Stimulated activated CD4-positive, alpha-beta T cell treated with anti-CD3 and anti-CD28 coated beads, Interleukin-1b, Interleukin-23, amount 100 ng/mL, for 4 hours (primary cell): ENCODE results near the gene ANAPC2.

ENCODE experiments used
- DNase-seq, 2 donors: peaks; one replicate each; pipeline ENCODE4 v3.0.0-alpha.2; 2020; ENCODE audit warnings: low read depth in 2 of 2

The ANAPC2 gene

DNA sequence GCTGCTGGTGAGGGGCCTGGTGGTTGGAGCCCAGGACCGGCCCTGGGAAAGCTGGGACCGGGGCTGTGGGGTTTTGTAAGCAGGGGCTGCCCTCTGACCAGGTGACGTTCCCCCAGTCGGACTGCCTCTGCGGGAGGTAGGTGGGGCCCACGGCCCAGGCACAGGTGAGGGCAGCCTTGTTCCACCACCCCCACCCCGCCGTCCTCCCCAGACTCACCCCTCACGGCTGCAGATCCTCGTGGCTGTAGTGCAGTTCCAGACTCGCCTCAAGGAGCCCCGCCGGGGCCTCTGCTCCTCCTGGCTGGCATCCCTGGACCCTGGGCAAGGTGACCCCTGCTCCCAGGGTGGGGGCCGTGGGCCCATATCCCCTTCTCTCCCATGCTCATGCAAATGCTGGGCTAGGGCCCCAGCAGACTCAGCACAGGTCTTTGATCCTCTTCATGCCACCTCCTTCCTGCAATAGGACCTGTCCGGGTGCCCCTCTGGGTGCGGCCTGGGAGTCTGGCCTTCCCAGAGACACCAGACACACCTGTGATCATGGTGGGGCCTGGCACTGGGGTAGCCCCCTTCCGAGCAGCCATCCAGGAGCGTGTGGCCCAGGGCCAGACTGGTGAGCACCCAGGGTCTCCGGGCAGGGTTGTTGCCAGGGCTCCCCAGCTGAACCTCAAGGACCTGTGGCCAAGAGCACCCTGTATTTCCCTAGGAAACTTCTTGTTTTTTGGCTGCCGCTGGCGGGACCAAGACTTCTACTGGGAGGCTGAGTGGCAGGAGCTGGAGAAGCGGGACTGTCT is 27.0 kb upstream of the ANAPC2 start:
- no peak for DNase-seq

DNA sequence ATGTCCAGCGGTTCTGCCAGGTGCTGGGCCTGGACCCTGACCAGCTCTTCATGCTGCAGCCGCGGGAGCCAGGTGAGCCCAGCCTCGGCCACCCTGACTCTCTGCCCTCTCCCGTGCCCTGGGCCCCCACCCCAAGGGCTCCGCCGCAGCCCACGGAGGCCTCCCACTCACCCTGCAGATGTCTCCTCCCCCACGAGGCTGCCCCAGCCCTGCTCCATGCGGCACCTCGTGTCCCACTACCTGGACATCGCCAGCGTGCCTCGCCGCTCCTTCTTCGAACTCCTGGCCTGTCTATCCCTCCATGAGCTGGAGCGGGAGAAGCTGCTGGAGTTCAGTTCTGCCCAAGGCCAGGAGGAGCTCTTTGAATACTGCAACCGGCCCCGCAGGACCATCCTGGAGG is 26.3 kb upstream of the ANAPC2 start:
- no peak for DNase-seq

DNA sequence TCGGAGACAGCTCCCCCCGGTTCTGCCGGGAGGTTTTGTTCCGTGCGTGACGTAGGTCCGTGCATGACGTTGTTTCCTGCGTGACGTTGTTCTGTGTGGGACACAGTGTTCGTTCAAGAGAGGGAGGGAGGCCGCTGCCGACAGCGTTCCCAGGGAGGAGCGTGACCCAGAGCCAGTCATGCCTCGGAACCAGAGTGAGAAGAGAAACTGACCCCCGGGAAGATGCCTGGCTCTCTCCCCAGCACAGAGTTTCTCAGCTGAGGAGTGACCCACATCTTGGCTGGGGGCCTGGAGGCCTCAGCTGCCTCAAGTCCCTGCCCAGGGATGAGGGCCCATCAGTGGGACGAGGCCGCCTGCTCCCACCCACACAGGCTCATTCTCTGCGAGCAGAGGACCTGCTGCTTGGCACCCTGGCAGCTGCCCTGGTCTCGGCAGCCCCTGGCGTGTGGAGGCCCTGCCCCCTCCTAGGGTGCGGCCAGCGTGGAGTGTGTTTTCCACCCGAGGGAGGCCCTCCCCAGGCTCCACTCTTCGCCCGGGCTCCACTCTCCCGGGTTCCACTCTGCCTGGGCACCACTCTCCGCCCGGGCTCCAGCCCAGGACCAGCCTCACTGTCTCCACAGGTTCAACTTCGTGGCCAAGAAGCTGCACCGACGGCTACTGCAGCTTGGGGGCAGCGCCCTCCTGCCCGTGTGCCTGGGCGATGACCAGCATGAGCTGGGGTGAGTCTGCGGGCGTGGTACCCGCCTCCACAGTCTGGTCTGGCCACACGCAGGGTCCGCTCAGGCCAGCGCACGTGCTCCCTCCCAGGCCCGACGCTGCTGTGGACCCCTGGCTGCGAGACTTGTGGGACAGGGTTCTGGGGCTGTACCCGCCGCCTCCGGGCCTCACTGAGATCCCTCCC is 25.1 kb upstream of the ANAPC2 start:
- DNase-seq: no peak

DNA sequence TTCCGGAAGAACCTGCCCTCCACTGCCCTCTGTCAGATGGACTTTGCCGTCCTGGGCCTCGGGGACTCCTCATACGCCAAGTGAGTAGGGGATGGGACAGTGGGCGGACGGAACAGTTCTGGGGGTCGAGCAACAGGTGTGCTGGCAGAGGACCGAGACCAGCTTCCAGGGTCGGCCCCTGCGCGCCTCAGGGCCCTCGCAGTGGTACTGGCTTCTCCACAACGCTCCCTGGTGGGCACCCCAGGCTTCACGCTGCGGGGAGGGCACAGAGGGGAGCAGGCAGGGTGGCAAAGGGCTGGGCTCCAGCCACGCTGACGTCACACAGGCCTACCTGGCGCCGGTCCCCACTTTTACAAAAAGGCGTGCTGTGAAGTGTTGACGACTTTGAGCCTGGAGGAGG is 24.2 kb upstream of the ANAPC2 start:
- DNase-seq: no peak

DNA sequence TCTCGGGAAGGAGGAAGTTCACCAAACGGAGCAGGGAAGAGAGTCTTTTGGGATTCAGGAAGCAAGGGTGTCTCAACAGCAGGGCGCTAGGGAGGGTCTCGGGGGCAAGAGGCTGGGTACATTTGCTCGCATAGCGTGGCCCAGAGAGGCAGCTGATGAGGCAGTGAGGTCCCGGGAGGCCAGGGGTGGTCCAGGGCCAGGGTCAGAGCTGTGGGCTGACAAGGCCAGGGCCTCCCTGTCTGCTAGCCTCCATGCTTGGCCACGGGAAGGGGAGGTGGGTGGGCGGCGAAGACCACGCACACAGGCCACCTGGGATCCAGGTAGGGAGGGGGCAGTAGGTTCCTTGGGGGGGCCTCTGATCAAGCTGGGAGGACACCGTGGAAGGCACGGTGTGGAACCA is 23.2 kb upstream of the ANAPC2 start:
- no peak for DNase-seq

DNA sequence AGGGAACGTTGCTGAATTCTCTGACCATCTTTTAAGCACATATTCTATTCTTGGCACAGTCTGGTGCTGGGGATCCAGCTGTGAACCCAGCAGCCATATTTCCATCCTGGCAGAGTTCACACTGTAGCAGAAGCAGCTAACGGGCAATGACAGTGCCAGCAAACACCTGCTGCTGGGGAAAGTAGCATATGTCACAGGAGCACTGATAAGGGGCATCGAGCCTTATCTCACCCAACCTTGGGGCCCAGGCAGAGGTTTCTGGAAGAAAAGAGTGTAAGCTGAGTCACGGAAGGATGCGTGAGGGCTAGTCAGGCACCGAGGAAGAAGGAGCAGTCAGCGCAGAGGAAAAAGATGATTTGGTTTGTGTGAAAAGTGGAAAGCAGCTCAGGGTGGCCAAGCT is 18.2 kb upstream of the ANAPC2 start:
- DNase-seq: no peak

DNA sequence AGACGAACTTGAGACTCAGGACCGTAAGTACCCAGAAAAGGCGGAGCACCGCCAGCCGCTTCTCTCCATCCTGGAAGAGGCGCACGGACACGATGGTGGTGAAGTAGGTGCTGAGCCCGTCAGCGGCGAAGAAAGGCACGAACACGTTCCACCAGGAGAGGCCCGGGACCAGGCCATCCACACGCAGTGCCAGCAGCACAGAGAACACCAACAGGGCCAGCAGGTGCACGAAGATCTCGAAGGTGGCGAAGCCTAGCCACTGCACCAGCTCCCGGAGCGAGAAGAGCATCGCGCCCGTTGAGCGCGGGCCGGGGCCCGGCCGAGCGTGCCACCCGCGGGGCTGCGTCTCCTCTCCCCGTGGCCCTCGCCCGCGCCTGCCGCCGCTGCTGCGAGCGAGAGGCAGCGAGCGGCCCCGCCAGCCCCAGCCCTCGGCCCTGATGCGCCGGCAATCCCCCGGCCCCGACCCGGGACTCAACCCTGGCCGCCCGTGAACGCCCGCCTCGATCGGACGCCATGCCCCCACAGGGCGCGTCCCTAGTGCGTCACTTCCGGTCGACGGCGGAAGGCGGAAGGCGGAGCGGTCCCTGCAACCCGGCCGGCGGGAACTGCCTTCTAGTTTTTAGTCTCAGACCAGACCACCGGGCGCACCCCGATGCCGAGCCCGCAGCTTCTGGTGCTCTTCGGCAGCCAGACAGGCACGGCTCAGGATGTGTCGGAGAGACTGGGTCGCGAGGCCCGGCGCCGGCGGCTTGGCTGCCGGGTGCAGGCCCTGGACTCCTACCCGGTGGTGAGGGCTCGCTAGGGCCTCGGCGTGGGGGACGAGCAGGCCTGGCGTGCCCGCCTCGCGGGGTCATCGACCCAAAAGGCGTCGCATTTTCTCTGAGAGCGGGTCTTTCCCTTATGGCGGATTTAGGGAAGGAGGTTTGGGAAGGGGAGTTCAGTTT is 17.0 kb upstream of the ANAPC2 start, which contains the start of the genes NDOR1 and TMEM203:
TSS of gene NDOR1 (plus strand) at position 575 of the 944 bp plus-strand sequence. CDS start at position 653, 78 bp downstream.
TSS of gene TMEM203 (minus strand) at position 523 of the 944 bp plus-strand sequence. CDS start at position 289, 234 bp downstream.
- DNase-seq: peak; percentile 84 to 93

DNA sequence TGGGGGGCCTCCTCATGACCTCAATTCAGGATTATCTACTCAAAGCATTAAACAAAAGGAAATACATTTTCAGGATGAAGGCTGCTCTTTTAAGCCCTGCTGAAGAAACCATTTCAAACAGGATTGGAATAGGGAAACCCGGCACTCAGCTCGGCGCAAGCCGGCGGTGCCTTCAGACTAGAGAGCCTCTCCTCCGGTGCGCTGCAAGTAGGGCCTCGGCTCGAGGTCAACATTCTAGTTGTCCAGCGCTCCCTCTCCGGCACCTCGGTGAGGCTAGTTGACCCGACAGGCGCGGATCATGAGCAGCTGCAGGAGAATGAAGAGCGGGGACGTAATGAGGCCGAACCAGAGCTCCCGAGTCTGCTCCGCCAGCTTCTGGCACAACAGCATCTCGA is 16.4 kb upstream of the ANAPC2 start:
- no peak for DNase-seq

DNA sequence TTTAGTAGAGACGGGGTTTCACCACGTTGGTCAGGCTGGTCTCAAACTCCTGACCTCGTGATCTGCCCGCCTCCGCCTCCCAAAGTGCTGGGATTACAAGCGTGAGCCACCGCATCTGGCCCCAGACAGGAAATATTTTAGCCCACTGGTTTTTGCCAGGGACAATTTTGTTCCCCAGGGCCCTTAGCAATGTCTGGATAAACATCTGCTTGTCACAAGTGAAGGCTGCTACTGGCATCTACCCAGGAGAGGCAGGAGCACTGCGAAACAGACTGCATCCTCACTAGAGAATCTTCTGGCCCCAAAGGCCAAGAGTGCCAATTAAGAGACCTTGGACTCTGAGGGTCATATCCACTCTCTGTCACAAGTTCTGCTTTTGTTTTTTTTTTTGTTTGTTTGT is 14.6 kb upstream of the ANAPC2 start:
- DNase-seq: no peak

DNA sequence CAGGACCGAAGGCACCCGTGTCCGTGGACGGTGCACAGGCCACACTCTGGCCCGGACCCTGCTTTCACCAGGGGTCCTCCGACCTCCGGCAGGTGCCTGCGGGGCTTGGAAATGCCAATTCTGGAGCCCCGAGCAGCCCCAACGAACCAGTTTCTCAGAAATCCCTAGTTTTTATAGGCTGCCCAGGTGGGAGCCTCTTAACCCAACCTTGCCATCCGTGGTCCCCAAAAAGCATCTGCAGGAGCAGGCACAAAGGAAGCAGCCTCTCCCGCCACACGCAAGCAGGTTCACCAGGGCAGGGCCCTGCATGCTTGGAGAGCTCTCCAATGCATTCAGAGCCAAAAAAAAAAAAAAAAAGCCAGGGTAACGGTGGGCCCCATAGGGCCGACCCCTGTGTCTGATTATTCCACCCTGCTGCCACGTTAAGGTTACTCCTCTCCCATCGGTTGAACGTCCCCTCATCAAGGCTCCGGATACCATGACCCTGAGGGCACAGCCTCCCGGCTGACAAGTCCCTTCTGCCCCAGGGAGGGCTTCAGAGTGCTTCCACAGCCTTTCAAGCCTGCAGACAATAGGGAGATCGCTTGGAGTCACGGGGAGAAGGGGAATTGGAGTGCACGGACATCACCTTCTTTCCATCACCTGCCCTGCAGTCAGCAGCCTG is 13.0 kb upstream of the ANAPC2 start:
- DNase-seq: no peak

DNA sequence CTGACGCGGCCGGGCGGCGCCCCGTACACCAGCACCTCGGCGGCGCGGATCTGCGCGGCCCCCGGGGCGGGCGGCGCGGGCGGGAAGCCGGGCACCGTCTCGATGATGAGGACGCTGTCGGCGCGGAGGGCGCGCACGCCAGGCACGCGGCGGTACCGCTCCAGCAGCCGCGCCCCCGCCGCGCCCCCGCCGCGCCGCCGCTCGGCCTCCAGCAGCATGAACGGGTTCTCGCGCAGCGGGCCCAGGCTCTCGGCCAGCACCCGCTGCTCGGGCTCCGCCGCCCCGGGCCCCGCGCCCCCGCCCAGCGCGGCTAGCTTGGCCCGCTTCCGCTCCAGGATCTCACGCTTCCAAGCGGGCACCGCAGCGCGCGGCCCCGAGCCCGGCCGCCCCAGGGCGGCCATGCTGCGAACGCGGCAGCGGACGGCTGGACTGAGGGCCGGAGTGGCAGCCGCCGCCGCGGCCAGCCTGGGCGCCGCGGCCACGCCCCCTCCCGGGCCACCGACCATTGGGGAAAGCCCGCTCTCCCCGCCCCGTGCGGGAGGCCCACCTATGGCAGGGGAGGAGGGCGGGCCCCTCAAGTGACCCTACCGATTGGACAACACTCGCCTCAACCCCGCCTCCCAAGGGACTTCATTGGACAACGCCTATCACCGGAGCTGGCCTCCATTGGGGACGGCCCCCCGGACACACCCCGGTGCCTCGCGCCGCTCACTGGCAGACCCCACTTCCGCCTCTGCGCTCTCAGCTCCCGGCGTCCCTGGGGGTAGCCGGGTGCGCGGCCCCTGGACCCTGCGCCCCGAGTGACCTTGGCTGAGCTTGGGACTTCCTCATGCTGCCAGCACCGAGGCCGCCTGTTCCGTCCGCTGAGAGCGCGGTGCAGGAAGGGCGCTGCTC is 12.2 kb upstream of the ANAPC2 start, which contains the start of gene TPRN:
TSS of gene TPRN (minus strand) at position 431 of the 894 bp plus-strand sequence. CDS start at position 401, 30 bp downstream.
- peak; percentile 95 to 96 for DNase-seq

DNA sequence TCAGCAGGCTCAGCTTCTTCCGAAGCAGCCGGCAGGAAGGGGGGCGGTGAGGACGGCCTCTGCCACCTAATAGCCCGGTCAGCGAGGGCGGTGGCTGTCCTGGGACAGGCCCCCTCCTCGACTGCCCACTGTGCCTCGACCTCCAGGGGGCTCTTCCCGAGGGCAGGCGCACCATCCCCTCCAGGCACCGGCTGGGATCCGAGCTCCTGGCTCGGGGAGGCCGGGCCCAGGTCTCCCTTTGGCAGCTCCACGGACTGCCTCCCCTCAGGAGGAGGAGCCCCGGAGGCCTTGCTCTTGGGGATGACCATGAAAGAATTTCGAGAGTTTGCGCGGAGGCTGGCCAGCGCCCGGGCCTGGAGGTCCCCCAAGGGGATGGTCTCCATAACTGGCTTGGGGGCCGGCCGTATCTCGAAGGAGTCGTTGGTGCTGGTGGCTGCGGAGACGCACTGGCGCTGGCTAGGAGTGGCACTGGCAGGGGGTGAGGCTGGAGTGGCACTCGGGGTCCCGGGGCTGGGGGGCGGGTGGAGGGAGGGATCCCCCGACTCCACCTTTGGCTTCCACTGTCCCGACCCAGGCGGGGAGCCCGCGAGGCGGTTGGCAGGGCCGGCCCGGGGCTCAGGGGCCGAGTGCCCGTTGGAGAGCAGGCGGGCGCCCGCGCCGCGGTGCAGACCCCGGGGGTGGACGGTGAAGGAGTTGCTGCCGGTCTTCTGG is 11.2 kb upstream of the ANAPC2 start:
- DNase-seq: no peak

DNA sequence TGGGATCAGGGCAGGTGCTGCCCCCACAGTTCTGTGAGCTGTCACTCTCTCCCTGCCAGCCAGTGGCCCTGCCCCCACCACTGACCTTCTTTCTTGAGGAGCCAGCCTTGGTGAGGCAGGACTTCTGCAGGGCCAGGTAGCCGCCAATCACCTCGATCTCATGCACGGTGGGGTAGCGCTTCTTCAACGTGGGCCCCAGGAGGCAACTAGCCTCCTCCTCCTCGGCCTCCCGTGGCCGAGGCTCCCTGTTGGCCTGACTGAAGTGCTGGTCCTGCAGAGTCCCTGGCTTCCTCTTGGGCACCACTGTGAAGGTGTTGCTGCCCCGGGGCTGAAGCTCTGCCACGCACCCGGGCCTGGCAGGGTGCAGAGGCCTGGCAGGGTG is 10.5 kb upstream of the ANAPC2 start:
- no peak for DNase-seq

DNA sequence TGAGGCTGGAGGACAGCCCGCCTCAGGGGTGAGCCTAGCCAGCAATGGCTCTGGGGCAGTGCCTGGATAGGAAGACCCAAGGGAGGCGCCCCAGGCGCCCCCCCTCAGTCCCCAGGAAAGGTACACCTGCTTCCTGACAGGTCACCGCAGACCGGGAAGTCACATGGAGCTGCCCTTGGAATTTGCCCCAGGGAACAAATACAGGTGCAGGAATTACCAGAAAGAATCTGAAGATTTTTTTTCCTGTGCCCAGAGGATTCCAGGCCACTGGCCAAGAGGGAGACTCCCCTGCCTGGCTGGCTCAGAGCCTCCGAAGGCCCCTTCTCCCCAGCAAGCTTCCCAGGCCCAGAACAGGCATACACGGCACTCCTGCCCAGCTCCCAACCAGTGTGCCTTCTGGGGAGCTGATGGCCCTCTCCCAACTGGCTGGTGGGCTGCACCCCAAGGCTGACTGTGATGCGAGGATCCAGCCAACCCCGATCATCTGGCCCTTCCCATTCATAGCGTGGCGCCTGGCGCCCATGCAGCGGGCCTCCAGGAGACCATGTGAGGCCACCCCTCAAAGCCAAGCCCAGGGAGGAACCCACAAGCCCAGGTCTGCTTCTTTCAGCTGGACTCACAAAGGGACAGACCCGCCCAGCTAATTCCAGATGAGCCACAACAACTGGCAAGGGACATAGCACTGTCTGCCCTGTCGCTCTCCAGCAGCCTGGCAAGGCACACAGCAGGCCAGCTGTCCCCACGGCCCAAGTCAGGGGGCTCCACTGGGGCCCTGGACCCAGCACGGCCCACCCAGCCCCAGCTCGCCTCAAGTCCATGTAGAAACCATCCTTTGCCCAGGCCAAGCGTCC is 9.9 kb upstream of the ANAPC2 start:
- no peak for DNase-seq

DNA sequence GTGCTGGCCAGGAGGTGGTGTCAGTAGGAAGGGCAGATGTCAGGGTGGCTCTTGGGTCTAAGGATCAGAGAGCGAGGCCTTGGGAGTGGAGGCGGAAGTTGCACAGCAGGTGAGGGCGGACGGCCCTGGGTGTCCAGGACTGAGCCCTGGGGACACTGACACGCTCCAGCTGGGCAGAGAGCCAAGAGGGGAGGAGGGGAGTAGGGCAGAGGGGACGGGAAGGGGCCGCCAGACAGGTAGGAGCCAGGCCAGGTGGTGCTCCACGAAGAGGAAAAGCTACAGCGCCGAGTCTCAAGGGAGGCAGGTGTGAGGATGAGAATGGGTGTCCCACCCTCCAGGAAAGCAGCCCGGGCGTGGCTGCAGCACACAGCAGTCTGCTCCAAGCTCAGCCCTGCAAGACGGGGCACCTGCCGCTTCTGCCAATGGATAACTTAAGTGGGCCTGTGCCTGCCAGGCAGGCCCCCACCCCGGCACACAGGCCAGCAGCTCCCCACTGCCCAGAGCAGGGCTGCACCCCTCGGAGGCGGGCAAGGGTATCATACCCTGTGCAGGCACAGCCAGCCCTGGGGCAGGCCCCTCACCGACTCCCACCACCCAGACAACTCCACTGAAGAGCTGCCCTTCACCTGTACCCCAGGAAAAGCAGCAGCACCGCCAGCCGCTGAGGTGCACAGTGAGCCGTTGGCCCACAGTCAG is 7.3 kb upstream of the ANAPC2 start:
- DNase-seq: no peak

DNA sequence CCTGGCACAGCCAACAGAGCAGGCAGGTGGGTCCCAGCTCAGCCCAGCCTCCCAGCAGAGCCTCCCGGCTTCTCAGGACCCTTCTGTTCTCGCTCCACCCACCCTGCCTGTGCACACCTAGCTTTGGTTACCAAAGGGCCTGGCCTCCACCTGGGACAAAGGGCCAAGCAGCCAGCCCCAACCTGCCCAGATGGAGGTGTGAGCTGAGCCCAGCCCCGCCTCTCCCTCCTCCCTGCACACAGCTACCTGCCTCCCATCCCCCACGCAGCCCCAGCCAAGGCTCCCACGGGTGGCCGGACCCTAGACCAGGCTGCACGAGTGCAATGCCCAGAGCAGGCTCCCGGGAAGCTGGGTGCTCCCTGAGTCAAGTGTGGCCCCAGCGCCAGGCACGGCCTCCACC is 6.5 kb upstream of the ANAPC2 start:
- DNase-seq: no peak

DNA sequence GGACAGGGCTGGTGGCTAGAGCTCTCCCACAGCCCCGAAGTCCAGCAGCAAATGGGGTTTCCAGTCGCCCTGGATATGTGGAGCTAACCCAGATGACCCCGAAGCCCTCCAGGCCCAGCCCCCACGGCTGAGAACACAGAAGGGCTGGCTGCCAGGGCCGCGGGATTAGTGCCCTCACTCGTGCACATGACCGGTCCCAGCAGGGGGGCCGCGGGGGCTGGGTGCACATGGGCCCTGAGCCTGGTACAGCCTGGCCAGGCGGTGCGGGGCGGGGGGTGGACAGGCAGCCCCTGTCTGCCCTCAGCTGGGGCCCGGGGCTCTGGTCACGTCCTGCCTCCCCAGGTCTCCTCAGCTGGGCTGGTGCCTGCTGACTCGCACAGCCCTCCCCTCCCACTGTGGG is 6.0 kb upstream of the ANAPC2 start:
- DNase-seq: no peak

DNA sequence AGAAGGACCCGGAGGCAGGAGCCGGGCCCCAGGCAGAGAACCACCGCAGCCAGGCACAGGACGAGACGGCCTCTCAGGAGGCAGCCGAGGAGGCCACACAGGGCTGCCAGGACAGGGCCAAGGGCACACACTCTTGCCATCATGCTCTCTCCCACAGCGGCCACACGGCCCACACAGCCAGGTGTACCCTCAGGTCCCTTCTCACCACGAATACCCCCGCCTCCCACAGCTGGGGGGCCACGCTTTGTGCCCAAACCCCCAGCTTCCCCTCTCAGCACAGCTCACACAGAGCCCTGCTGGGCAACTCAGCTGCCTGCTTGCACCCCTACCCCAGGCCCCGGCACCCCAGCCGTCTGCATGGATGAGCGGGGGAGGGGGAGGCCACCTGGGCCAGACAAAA is 5.4 kb upstream of the ANAPC2 start:
- no peak for DNase-seq
